PC-3 (cell line): ENCODE results near the gene SLC9A9. TPM values are rescaled to one million over a fixed set of nuclear protein-coding genes. Genes with fewer than 3 reads are reported as not detected.

Experiments used
- ATAC-seq: fragments of 200-7000 bp; cut with Tn5 transposase; 2 replicates; pipeline ENCODE4 v1.9.1; 2020; ENCODE audit warnings: mild to moderate bottlenecking, moderate library complexity
- BruUV-seq: library from RNA; stranded (reverse); fragments of 400-500 nt; replicated peaks from 2 replicates; lab custom pipeline; 2021; lab: Mats Ljungman, UMichigan
- CTCF ChIA-PET: fragments of 300-600 bp; sonication (Branson Sonifier 250); formaldehyde crosslinking; loops from one replicate; lab custom pipeline; 2022; ENCODE audit warnings: antibody characterized with exemption; lab: Charles Lee
- POLR2A ChIA-PET: fragments of 300-600 bp; sonication (Branson Sonifier 250); formaldehyde crosslinking; loops from one replicate; lab custom pipeline; 2022; ENCODE audit warnings: antibody characterized with exemption; ENCODE audit not compliant: unreplicated experiment; lab: Charles Lee
- DNase-seq: peaks from one replicate; pipeline ENCODE4 v3.0.0-alpha.2; 2015
- H2AFZ ChIP-seq: fragments of 300-600 bp; sonication (generic); 2 replicates; pipeline ENCODE4 v1.6.0; 2016; ENCODE audit warnings: antibody characterized with exemption, low read length
- H3F3A ChIP-seq: fragments of 300-600 bp; sonication (generic); one replicate; pipeline ENCODE4 v1.6.0; 2017; ENCODE audit warnings: antibody characterized with exemption, low read length, control low read depth, mild to moderate bottlenecking; ENCODE audit not compliant: unreplicated experiment
- H3K27ac ChIP-seq: fragments of 300-600 bp; sonication (generic); 2 replicates; pipeline ENCODE4 v1.5.1; 2016; ENCODE audit warnings: mild to moderate bottlenecking, low read length
- H3K27me3 ChIP-seq: fragments of 300-600 bp; sonication (generic); 2 replicates; pipeline ENCODE4 v1.6.1; 2016; ENCODE audit warnings: low read length, mixed read lengths
- H3K36me3 ChIP-seq: fragments of 300-600 bp; sonication (generic); 2 replicates; pipeline ENCODE4 v1.6.1; 2016; ENCODE audit warnings: low read depth, mixed run types, low read length, mixed read lengths
- H3K4me1 ChIP-seq: fragments of 300-600 bp; sonication (generic); 2 replicates; pipeline ENCODE4 v1.5.1; 2016; ENCODE audit warnings: low read length; ENCODE audit not compliant: insufficient read depth
- H3K4me2 ChIP-seq: fragments of 300-600 bp; sonication (generic); 2 replicates; pipeline ENCODE4 v1.6.0; 2016; ENCODE audit warnings: low read length
- H3K4me3 ChIP-seq: fragments of 300-600 bp; sonication (generic); 2 replicates; pipeline ENCODE4 v1.5.1; 2016; ENCODE audit warnings: mild to moderate bottlenecking, low read length, mixed read lengths
- H3K79me2 ChIP-seq: fragments of 300-600 bp; sonication (generic); 2 replicates; pipeline ENCODE4 v1.6.1; 2017; ENCODE audit warnings: low read length, mixed read lengths
- H3K9ac ChIP-seq: fragments of 300-600 bp; sonication (generic); 2 replicates; pipeline ENCODE4 v1.6.0; 2016; ENCODE audit warnings: mild to moderate bottlenecking, low read length
- H3K9me2 ChIP-seq: fragments of 300-600 bp; sonication (generic); replicated peaks from 2 replicates; pipeline ENCODE4 v1.6.1; 2016; ENCODE audit warnings: mixed run types, low read length, mixed read lengths
- H3K9me3 ChIP-seq: fragments of 300-600 bp; sonication (generic); 2 replicates; pipeline ENCODE4 v1.6.1; 2016; ENCODE audit warnings: low read length, mixed read lengths
- H4K20me1 ChIP-seq: fragments of 300-600 bp; sonication (generic); 2 replicates; pipeline ENCODE4 v1.6.1; 2016; ENCODE audit warnings: low read length, mixed read lengths
- CTCF ChIP-seq: fragments of 300-600 bp; sonication (generic); conservative IDR thresholded peaks from 2 replicates; pipeline ENCODE4 v1.5.1; 2017; ENCODE audit warnings: antibody characterized with exemption, low read depth, mild to moderate bottlenecking, low read length
- EZH2 ChIP-seq: fragments of 300-600 bp; sonication (generic); IDR thresholded peaks from one replicate; pipeline ENCODE4 v1.6.1; 2017; ENCODE audit warnings: antibody characterized with exemption, mild to moderate bottlenecking, low read length; ENCODE audit not compliant: unreplicated experiment
- EZH2phosphoT487 ChIP-seq: fragments of 300-600 bp; sonication (generic); IDR thresholded peaks from 2 replicates; pipeline ENCODE4 v1.6.1; 2018; ENCODE audit warnings: mild to moderate bottlenecking, antibody characterized with exemption, low read length, borderline replicate concordance
- intact Hi-C: fragments of 100-400 bp; cut with micrococcal nuclease; formaldehyde crosslinking; loops from 2 replicates; pipeline ENCODE4 v1.9.0; 2023
- total RNA-seq: library from RNA; depleted of rRNA; stranded (reverse); fragments of >200 nt; gene quantifications from 2 replicates; pipeline ENCODE4 v1.2.3, GENCODE V29; 2014

Gene SLC9A9
- total RNA-seq, 1 experiment from 2014 or later: 0.07 TPM

- no peak for TF ChIP-seq EZH2
- TF ChIP-seq EZH2phosphoT487: no peak
- TF ChIP-seq CTCF: peak; percentile 73
- no peak overlapping the region for H3K27ac ChIP-seq
- peaks cover 3% of the 10 kb centered on the region; the same call in 1 of the 2 replicates for H3K4me1 ChIP-seq
- no peaks in the 10 kb centered on the region for H3K79me2 ChIP-seq
- no peaks in the 10 kb centered on the region for H3K27me3 ChIP-seq
- ChIA-PET POLR2A (no interaction called here), CTCF (no interaction called here)
- no peaks in the 10 kb centered on the region for H4K20me1 ChIP-seq
- DNase-seq (peak; percentile 74), ATAC-seq (peak; percentile 93)
- no peaks in the 10 kb centered on the region for H3K9me3 ChIP-seq
- H3K4me2 ChIP-seq: no peak overlapping the region
- intact Hi-C loops: loop anchor here (1.0 to 10.0 kb wide), 8 partner anchors 118 to 607 kb away; no protein-coding TSS in a partner anchor
- no peaks in the 10 kb centered on the region for H3F3A ChIP-seq
- BruUV-seq: no TSS peak
- no peaks in the 10 kb centered on the region for H3K36me3 ChIP-seq
- H3K9ac ChIP-seq: no peak overlapping the region
- H3K9me2 ChIP-seq: no peaks in the 10 kb centered on the region
- no peak overlapping the region for H2AFZ ChIP-seq
- H3K4me3 ChIP-seq: no peak overlapping the region
Measured at GRCh38 chr3:143644370-143645089, 203.7 kb downstream of the SLC9A9 start.

- Histone ChIP-seq H3F3A (no peaks in the 10 kb centered on the region), H3K27ac (no peak overlapping the region), H3K36me3 (no peaks in the 10 kb centered on the region), H3K79me2 (no peaks in the 10 kb centered on the region), H3K4me2 (no peak overlapping the region), H4K20me1 (no peaks in the 10 kb centered on the region), H3K4me1 (peaks cover 3% of the 10 kb centered on the region; the same call in 1 of the 2 replicates), H3K4me3 (no peak overlapping the region), H3K27me3 (no peaks in the 10 kb centered on the region), H3K9me2 (no peaks in the 10 kb centered on the region), H3K9ac (no peak overlapping the region), H2AFZ (no peak overlapping the region), H3K9me3 (no peaks in the 10 kb centered on the region)
- TF ChIP-seq EZH2phosphoT487 (no peak), CTCF (no peak), EZH2 (no peak)
- DNase-seq (no peak), ATAC-seq (no peak)
- ChIA-PET POLR2A (no interaction called here), CTCF (interaction anchor here (0.6 kb wide), 3 partner anchors 317 to 549 kb away, joined by 4 to 6 read pairs (median 4); no protein-coding TSS in a partner anchor)
- intact Hi-C loops: loop anchor here (1.0 to 10.0 kb wide), 8 partner anchors 119 to 607 kb away; no protein-coding TSS in a partner anchor
- BruUV-seq: no TSS peak
Measured at GRCh38 chr3:143643905-143644304, 204.4 kb downstream of the SLC9A9 start.

GRCh38 chr3:143640774-143641173, 207.5 kb downstream of the SLC9A9 start:
- Histone ChIP-seq H3K4me2 (no peak overlapping the region), H2AFZ (no peak overlapping the region), H3K36me3 (no peaks in the 10 kb centered on the region), H3K4me3 (no peak overlapping the region), H3K79me2 (no peaks in the 10 kb centered on the region), H3F3A (no peaks in the 10 kb centered on the region), H3K9me3 (no peaks in the 10 kb centered on the region), H3K9me2 (no peaks in the 10 kb centered on the region), H4K20me1 (no peaks in the 10 kb centered on the region), H3K9ac (no peak overlapping the region), H3K4me1 (peaks cover 3% of the 10 kb centered on the region; the same call in 1 of the 2 replicates), H3K27ac (no peak overlapping the region), H3K27me3 (no peaks in the 10 kb centered on the region)
- BruUV-seq: no TSS peak
- no peak for ATAC-seq
- intact Hi-C loops: loop anchor here (5.0 to 10.0 kb wide), 4 partner anchors 136 to 603 kb away; no protein-coding TSS in a partner anchor
- ChIA-PET POLR2A (no interaction called here), CTCF (no interaction called here)
- DNase-seq: no peak
- TF ChIP-seq EZH2phosphoT487 (no peak), CTCF (no peak), EZH2 (no peak)
